ENCODE results near the gene SPTB. TPM values are rescaled to one million over a fixed set of nuclear protein-coding genes. Genes with fewer than 3 reads are reported as not detected.

The SPTB gene
- total and polyA plus RNA-seq, 8 donors: 2.2 to 4.7 (median 3.3) TPM

- no peak for ATAC-seq
- no peak overlapping the region for H3K4me3 ChIP-seq
- H3K36me3 ChIP-seq: peaks cover 0 to 23% of the 10 kb centered on the region in 2 donors
- intact Hi-C loops (cut with DNase I): no loop called here
- no peak overlapping the region for H3K27ac ChIP-seq
- TF ChIP-seq, protein P1, sequence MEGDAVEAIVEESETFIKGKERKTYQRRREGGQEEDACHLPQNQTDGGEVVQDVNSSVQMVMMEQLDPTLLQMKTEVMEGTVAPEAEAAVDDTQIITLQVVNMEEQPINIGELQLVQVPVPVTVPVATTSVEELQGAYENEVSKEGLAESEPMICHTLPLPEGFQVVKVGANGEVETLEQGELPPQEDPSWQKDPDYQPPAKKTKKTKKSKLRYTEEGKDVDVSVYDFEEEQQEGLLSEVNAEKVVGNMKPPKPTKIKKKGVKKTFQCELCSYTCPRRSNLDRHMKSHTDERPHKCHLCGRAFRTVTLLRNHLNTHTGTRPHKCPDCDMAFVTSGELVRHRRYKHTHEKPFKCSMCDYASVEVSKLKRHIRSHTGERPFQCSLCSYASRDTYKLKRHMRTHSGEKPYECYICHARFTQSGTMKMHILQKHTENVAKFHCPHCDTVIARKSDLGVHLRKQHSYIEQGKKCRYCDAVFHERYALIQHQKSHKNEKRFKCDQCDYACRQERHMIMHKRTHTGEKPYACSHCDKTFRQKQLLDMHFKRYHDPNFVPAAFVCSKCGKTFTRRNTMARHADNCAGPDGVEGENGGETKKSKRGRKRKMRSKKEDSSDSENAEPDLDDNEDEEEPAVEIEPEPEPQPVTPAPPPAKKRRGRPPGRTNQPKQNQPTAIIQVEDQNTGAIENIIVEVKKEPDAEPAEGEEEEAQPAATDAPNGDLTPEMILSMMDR (IDR thresholded peaks at IDR 0.05): no peak
- no peaks in the 10 kb centered on the region for H3K9me3 ChIP-seq
- no peak for DNase-seq
- no peaks in the 10 kb centered on the region for H3K27me3 ChIP-seq
- H3K4me1 ChIP-seq: peaks cover 11 to 42% of the 10 kb centered on the region in 2 donors
Observed at GRCh38 chr14:64725879-64726584, 153.7 kb downstream of the SPTB start.

DNA sequence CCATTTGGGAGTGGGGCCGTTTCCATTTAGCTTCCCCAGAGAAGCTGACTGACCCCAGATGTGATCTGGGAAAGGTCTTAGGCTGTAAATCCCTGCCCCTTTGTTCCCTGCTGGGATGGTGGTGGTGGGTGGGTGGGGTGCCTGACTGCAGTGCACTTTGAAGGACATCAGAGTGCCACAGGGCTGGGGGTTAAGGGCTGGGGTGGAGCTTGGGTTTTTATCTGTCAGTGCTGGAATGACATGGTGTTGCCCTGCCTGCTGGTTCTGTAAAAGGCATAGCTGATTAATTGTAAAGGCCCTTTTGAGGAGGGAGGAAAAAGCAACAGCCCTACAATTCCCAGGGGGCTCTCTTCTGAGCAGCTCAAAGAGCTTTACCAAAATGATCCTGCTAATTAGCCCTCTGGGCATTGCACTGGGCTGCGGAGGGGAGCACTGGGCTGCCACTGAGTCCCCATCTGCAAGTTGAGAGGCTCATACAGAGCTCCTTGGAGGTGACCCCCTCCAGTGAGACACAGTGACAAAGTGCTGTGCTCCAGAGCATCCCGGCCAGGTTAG is 154.4 kb downstream of the SPTB start:
- intact Hi-C loops (cut with DNase I): no loop called here
- Histone ChIP-seq H3K27ac (no peak overlapping the region), H3K36me3 (peaks cover 0 to 17% of the 10 kb centered on the region in 2 donors), H3K4me1 (peaks cover 15 to 49% of the 10 kb centered on the region in 2 donors), H3K9me3 (no peaks in the 10 kb centered on the region), H3K4me3 (no peak overlapping the region), H3K27me3 (no peaks in the 10 kb centered on the region)
- ATAC-seq (no peak), DNase-seq (no peak)
- TF ChIP-seq, protein P1 (IDR thresholded peaks at IDR 0.05): no peak

DNA sequence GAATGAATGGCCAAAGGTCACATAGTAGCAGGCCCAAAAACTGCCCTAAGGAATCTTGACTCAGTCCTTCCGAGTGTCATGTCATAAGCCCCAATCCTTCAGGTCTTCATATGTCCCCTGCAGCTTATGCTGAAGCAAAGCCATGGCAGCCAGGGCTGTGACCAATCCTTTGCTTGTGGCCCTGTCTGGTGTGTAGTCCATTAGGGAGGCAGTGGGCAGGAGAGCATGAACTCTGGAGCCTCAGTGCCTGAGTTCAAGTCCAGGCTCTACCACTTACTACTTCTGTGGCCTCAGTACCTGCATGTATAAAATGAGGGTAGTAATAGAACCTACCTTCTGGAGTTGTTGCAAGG is 155.2 kb downstream of the SPTB start:
- no peak overlapping the region for H3K4me3 ChIP-seq
- intact Hi-C loops (cut with DNase I): no loop called here
- H3K4me1 ChIP-seq: peaks cover 15 to 56% of the 10 kb centered on the region in 2 donors
- TF ChIP-seq, protein P1 (IDR thresholded peaks at IDR 0.05): no peak
- no peaks in the 10 kb centered on the region for H3K9me3 ChIP-seq
- DNase-seq: no peak
- H3K27ac ChIP-seq: no peak overlapping the region
- ATAC-seq: no peak
- peaks cover 0 to 17% of the 10 kb centered on the region in 2 donors for H3K36me3 ChIP-seq
- H3K27me3 ChIP-seq: no peaks in the 10 kb centered on the region

- Histone ChIP-seq H3K36me3 (peaks cover 0 to 14% of the 10 kb centered on the region in 2 donors), H3K27ac (no peak overlapping the region)
- TF ChIP-seq, protein P1 (IDR thresholded peaks at IDR 0.05): no peak
Observed at GRCh38 chr14:64723691-64724577, 155.8 kb downstream of the SPTB start.

More at GRCh38 chr14:64723691-64724577, 155.8 kb downstream of the SPTB start:
- intact Hi-C loops (cut with DNase I): no loop called here
- DNase-seq (no peak), ATAC-seq (no peak)
- H3K4me1 ChIP-seq: peaks cover 15 to 58% of the 10 kb centered on the region in 2 donors
- no peaks in the 10 kb centered on the region for H3K9me3 ChIP-seq
- H3K4me3 ChIP-seq: no peak overlapping the region
- no peaks in the 10 kb centered on the region for H3K27me3 ChIP-seq
